NCI-H748 (cell line): Measurements from ENCODE around the gene ITCH.
"Not testable (repeated sequence)": the region's sequence is repeated elsewhere in the genome, so short reads cannot be mapped to it uniquely, and the experiment has no call there.

Experiments
- DNase-seq: peaks from one replicate; lab custom pipeline; 2025; ENCODE audit not compliant: unreplicated experiment; lab: John Stamatoyannopoulos, UW

The ITCH gene

GRCh38 chr20:34343458-34344211 lies 19.4 kb upstream of the ITCH start:
- no peak for DNase-seq

- DNase-seq: no peak
These were observed 18.8 kb upstream of the ITCH start for GRCh38 chr20:34344238-34344637.

- no peak for DNase-seq
These were observed 17.7 kb upstream of the ITCH start for GRCh38 chr20:34345402-34345736.

- not testable (repeated sequence) for DNase-seq
These were observed 17.1 kb upstream of the ITCH start for GRCh38 chr20:34345839-34346532.

- not testable (repeated sequence) for DNase-seq
These were observed 16.6 kb upstream of the ITCH start for GRCh38 chr20:34346533-34346865.

GRCh38 chr20:34347571-34347970 lies 15.5 kb upstream of the ITCH start:
- no peak for DNase-seq

- no peak for DNase-seq
These were observed 13.0 kb upstream of the ITCH start for GRCh38 chr20:34350095-34350494.

GRCh38 chr20:34353467-34353866 lies 9.6 kb upstream of the ITCH start:
- DNase-seq: not testable (repeated sequence)

GRCh38 chr20:34355427-34355826 lies 7.6 kb upstream of the ITCH start:
- DNase-seq: no peak

GRCh38 chr20:34359729-34360128 lies 3.3 kb upstream of the ITCH start:
- DNase-seq: not testable (repeated sequence)

GRCh38 chr20:34362502-34363061 lies 491 bp upstream of the ITCH start:
- no peak for DNase-seq

GRCh38 chr20:34363465-34364222 lies 571 bp downstream of the ITCH start:
- DNase-seq: peak; percentile 48

- DNase-seq: no peak
These were observed 1.1 kb downstream of the ITCH start for GRCh38 chr20:34364223-34364506.

- no peak for DNase-seq
These were observed 2.7 kb downstream of the ITCH start for GRCh38 chr20:34365765-34366213.

- no peak for DNase-seq
These were observed 4.1 kb downstream of the ITCH start for GRCh38 chr20:34367155-34367554.

GRCh38 chr20:34367911-34368310 lies 4.8 kb downstream of the ITCH start:
- DNase-seq: not testable (repeated sequence)

- no peak for DNase-seq
These were observed 5.5 kb downstream of the ITCH start for GRCh38 chr20:34368547-34368946.

- no peak for DNase-seq
These were observed 6.2 kb downstream of the ITCH start for GRCh38 chr20:34369265-34369664.

- DNase-seq: no peak
These were observed 7.0 kb downstream of the ITCH start for GRCh38 chr20:34370062-34370461.

- no peak for DNase-seq
These were observed 10.4 kb downstream of the ITCH start for GRCh38 chr20:34373445-34373844.

- DNase-seq: no peak
These were observed 11.2 kb downstream of the ITCH start for GRCh38 chr20:34374209-34374760.
